NCI-H345 (cell line): ENCODE data around the gene RTN4RL2.
A peak's percentile ranks its signal among the peaks of the same experiment; 100 is the strongest.

ENCODE experiments used
- DNase-seq: peaks from one replicate; lab custom pipeline; 2025; lab: John Stamatoyannopoulos, UW

Gene RTN4RL2

DNA sequence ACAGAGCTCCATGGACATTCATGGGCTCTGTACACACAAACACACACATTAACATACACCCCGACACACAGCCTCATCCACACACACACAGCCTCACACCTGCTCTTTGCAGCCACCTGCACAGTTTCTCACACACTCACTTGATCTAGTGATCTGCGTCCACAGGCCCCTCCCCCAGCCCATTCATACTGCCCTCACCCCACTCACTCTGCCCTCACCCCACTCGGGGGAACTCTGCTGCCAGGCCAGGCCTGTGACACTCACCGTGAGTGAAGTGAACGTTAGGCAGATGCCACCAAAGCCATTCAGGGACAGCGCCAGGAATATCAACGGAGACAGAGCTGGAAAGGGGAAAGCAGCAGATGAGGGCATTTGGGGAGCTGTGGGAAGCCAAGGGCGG is 40.2 kb downstream of the RTN4RL2 start:
- DNase-seq, result no peak

DNA sequence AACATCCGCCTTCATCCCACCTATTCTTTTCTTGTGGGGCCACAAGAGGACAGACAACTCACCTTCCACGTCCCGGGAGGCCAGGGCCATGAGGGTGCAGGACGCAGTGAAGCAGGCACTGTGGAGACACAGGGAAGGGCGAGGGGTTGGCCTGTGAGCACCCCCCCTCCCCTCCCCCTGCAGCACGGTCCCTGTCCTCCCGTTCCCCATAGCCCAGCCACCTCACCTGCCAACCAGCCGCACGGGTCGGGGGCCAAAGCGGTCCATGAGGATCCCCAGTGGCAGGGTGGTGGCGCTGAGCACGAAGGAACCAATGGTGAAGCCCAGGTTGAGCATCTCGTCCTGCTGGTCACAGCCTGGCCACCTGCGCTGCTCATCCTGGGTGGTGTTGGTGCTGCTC is 40.6 kb downstream of the RTN4RL2 start:
- no peak for DNase-seq

DNA sequence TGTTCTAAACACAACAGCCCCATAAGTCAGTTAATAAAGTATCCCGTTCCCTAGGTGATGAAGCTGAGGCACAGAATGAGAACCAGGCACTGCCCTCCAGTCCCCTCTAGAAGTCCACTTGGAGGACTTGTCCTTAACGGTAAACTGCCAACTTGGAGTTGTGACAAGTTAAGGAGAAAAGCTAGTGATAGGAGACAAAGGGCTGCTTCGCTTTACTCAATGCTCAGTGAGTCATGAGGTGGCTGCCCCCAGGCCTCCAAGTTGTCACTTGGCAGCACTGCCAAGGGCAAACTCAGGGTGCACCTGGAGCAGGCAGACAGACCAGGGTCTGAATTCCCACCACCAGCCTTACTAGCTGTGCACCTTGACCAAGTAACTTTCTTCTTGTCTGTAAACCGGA is 41.6 kb downstream of the RTN4RL2 start:
- DNase-seq, result no peak

DNA sequence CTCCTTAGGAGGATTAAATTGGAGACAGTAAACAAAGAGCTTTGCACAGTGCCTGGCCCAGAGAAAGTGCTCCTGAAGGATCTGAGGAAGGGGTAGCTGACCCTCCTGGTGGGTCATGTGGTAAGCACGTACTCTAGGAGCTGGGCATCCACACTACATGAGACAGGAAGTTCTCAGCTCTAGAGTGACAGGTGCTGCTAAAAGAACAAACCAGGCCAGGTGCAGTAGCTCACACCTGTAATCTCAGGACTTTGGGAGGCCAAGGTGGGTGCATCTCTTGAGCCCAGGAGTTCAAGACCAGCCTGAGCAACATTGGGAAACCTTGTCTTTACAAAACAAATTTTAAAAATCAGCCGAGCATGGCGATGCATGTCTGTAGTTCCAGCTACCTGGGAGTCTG is 42.0 kb downstream of the RTN4RL2 start:
- no peak for DNase-seq

DNA sequence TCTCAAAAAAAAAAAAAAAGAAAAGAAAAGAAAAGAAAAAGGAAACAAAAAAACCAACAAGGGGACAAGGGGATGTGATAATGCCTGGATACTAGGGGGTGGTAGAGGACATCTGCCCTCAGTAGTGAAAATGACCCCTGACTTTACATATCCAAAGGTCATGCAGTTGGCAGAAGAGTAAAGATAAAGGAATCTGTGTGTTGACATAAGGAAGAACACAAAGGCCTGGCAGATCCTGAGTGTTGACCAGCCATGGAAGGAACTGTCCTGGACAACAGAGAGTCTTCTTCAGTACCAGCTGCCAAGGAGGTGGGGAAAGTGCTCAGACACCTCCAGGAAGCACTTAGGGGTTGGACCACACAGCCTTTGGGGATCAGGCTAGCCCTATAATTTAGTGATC is 42.5 kb downstream of the RTN4RL2 start:
- no peak for DNase-seq

DNA sequence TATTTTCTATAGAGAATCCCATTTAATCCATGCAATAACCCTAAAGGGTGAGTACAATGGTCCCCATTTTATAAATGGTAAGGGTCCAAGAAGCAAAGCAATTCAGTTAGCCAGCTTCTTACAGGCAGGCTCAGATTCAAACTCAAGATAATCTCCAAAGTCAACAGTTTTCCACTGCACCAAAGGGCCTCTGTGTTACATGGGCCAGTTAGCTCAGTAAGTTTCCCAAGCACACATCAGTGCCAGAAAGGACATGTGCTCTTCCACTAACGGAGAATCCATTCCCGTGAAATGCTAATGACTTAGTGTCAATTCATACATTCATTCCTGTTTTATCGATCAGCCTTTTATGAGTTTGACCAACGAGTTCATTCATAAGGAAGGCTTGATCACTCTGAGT is 44.2 kb downstream of the RTN4RL2 start:
- DNase-seq, result no peak

DNA sequence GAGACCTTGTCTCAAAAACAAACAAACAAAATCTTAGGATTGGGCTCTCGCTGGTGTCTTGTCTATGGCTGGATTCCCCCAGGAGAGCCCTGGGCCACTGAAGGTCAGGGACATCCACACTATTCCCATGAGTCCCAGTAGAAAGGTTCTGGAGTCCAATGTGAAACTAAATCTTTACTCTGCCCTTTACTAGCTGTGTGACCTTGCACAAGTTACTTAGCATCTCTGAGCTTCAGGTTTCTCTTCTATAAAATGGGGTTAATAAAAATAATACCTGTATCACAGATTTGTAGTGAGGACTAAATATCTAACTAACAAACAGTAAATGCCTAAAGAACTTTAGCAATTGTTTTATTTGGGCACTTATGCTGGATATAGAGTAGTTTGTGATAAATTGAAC is 46.2 kb downstream of the RTN4RL2 start:
- DNase-seq, result no peak

DNA sequence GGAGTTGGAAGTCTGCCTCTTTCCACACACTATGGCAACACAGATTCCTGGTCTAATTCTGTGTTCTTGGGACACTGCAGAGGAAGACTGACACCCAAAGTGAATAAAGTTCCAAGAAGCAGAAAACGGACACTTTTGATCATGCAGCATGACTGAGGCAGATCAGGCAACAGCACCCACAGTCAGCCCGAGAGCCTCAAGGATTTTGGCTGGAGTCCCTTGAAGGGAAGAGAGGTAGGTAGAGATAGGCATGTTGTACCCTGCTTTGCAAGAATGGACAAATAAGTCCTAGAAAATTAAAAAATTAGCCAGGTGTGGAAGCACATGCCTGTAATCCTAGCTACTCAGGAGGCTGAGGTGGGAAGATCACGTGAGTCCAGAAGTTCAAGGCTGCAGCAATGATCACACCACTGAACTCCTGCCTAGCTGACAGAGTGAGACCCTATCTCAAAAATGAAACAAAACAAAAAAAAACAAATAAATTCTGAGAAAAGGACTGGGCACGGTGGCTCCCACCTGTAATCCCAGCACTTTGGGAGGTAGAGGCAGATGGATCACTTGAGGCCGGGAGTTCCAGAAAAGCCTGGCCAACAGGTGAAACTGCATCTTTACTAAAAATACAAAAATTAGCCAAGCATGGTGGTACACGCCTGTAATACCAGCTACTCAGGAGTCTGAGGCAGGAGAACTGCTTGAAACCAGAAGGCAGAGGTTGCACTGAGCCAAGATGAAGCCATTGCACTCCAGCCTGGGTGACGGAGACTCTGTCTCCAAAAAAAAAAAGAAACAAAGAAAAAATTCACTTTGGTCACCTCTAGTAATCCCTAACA is 48.2 kb downstream of the RTN4RL2 start:
- no peak for DNase-seq

DNA sequence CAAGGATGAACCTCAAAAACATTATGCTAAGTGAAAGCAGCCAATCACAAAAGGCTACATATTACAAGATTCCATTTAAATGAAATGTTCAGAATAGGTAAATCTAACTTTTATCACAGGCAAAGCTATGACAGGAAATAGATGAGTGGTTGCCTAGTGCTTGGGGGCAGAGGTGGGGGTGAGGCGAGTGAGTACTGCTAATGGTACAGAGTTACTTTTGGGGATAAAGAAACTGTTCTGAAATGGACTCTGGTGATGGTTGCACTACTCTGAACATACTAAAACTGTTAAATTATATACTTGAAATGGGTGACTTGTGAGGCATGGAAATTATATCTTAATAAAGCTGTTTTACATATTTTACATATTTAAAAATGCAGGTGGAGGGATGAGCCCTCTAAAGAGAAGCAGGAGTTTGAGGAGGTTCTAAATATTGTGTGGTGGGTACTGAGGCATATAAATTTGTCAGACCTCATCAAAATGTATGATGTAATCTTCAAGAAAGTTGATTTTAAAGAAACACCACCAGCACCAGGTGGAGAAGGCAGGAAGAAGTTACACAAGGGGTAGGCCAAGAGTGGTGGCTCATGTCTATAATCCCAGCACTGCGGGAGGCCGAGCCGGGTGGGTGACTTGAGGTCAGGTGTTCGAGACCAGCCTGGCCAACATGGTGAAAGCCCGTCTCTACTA is 51.6 kb downstream of the RTN4RL2 start:
- DNase-seq, result no peak

DNA sequence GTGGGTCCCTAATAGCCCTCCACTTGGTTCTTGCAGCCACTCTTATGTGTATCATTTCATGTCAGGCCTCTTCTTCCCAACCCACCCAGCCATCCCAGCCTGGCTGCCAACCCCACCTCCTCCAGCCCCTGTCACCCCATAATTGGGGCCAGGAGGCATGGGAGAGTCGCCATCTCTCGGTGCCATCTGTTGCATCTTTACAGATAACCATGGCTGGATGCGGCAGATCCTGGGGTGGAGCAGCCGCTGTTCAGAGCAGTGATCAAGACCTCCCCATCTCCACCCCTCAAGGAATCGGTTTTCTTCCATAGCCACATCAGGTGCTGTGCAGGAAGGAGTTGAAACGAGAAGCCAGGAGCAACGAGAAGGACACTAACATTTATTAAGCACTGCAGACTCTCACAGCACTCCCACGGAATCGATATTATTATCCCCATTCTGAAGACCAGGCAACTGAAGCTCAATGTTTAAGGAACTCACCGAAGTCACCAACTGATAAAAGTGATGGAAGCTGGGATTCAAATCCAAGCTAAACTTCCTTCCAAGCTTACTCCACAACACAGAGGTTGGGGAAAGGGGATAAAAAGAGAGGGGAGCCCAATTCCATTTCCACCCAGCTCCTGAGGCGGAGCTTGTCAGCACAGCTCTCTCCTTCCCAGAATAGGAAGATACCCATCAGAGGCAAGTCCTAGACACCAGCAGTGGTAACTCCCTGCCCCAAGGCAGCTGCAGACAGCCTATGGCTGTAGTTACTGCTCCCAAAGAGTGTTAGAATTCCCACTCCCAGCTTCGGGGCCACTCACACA is 52.5 kb downstream of the RTN4RL2 start:
- DNase-seq, result no peak

DNA sequence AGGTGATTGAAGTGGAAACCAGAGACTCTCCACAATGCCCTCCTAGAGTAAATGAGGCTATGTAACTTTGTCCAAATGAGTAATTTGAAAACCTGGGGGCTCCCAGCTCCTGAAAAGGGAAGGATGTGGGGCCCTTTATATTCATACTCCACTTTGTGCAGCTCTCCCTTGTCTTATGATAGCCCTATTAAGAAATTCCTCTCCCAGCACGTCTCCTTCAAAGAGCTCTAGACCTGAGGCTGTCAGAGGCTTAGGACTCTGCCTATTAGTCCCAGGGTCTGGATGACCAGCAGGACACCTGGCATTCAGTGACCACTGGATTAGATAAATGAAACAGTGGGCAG is 53.1 kb downstream of the RTN4RL2 start:
- DNase-seq, result no peak

DNA sequence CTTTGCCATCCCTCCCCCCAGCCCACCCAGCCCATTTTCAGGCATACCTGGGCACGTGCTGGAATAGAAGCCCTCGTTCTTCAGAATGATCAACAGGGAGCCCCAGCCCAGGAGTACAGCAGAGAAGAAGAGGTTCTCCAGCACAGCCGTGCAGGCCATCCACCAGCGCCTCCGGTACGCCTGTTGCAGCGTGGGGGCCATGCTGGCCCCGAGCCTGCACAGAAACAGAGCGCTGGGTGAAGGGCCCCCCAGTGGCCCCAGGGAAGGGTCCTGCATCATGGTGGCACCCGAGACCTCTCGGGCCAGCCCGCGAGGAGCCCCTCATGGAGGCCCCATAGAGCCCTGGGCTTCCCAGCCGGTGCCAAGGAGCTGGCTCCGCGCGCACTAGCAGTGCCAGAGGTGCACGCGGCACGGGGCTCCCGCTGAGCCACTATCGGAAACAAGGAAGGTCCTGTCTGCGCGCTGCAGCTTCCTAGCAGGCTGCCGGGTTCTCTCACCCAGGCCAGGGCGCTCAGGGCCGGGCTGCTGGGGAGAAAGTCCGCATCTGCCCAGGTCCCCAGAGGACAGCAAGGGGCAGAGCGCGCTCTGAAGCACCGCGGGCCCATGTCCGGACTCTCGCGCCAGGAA is 53.7 kb downstream of the RTN4RL2 start:
- peak; percentile 33 for DNase-seq

DNA sequence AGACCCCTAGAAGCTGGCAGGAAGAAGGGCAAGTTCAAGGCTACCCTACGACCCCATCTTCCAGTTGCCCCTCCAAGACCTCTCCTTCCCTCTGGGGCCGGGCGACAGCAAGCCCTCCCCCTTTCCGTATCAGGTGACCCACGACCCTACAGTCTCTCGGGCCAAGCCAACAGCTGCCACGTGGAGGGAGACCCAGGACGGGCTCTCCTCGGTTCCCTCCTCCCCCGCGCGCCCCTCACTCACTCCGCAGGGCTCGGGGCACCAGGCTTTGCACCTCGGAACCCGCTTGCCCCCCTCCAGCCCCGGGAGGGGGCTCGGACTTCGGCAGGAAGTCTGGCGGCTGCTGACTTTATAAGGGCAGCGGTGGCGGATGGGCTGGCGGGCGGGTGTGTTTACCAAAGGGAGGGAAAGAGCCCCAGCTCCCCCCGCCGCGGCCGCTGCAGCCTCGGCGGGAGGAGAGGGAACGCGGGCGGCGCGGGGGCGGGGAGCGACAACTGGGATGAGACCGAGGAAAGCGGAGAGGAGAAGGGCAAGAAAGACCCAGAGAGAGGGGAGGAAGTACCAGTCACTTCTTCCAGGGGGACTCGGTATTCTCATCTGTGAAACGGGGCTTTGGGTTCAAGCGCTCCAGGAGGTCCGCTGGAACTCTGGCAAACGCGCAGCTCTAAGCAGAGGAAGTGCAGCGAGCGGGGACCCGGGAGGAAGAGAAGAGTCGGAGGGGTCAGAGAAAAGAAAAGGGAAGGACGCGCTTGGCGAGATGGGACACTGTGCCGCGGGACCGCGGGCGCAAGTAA is 54.4 kb downstream of the RTN4RL2 start:
- DNase-seq, result peak; percentile 7

DNA sequence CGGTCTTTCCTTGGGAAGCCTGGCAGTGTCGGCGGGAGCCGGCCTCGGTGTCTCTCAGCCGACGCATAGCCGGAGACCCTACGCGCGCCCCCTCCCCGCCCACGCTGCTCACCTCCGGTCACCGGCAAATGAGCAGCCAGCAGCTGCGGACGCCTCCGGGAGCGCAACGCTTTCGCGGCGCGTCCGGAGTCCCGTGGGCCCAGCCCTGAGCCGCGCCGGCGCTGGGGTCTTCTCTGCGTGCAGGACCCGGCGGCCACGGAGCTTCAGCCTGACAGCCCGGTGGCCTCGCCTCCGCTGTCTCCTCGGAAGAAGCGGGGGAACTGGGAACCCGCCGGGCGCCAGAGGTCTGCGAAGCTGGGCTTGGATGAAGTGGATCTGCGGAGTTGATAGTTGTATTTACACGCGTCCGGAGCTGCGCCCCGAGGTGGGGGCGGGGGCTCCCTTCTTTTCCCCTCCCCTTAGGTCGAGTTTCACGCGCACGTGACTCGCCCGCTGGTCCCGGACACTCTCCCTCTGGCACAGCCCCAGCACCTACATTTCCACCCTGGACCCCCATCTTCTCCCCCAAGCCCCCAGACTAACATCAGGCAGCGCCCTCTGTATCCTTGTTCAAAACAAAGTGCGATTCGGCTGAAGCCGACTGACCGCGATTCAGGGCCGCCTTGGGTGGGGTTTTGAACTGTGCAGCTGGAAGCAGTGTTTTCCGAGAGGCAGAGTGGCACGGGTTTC is 55.2 kb downstream of the RTN4RL2 start, which contains the start of gene SLC43A1:
Gene SLC43A1 (minus strand): TSS at position 371 of the 729 bp plus-strand sequence. CDS start 1,591 bp downstream, outside the sequence.
- DNase-seq, result no peak

DNA sequence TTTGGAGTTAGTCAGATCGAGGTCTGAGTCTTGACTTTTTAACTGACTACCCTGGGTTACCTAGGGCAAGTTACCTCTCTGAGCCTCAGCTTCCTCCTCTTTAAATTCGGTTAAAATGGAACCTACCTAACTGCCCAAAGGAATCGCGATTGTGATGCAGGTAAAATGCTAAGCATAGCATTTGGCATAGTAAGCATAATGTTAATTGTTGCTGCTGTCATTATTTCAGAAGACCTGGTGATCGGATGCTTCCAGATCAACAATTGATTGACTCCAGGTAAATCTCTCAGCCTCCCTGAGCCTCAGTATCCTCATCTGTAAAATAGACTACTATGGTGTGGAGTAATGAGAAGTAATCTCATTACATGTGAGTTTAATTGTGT is 55.7 kb downstream of the RTN4RL2 start:
- no peak for DNase-seq

DNA sequence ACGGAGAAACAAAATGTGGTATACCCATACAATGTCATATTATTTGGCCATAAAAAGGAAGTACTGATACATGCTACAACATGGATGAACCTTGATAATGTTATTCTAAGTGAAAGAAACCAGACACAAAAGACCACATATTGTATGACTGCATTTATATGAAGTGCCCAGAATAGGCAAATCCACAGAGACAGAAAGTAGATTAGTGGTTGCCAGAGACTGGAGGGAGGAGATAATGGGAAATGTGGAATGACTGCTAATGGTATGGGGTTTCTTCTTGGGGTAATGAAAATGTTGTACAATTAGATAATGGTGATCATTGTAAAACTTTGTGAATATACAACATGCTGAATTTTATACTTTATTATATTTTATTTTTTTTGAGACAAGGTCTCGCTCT is 60.8 kb downstream of the RTN4RL2 start:
- DNase-seq, result no peak

DNA sequence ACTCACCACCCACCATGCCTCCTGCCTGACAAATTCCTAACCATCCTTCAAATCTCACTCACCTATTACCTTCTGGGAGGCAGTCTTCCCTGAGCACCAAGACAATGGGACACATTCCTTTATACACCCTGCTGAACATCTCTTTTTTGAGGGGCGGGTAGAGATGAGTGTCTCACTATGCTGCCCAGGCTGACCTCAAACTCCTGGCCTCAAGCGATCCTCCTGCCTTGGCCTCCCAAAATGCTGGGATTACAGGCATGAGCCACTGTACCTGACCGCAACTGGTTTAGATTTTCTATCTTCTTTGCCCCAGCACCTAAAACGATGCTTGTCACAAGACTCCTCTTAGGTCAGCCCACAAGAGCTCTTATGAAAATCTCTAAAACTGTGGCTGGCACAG is 63.1 kb downstream of the RTN4RL2 start:
- DNase-seq, result no peak
